GM23338 (cell line): ENCODE measurements around the gene NFKB1. TPM values are rescaled to one million over a fixed set of nuclear protein-coding genes. Genes with fewer than 3 reads are reported as not detected.

ENCODE experiments used
- ATAC-seq: fragments of 200-7000 bp; cut with Tn5 transposase; 3 replicates; pipeline ENCODE4 v1.9.1; 2020
- DNase-seq: peaks from one replicate; pipeline ENCODE4 v3.0.0-alpha.2; 2015; ENCODE audit warnings: low spot score
- H2AFZ ChIP-seq: fragments of 200-600 bp; sonication (generic); 2 replicates; pipeline ENCODE4 v1.8.0; 2016; ENCODE audit warnings: antibody characterized with exemption, mild to moderate bottlenecking, moderate library complexity
- H3F3A ChIP-seq: fragments of 200-600 bp; sonication (generic); replicated peaks from 2 replicates; pipeline ENCODE4 v1.8.0; 2017; ENCODE audit warnings: antibody characterized with exemption, mixed run types, low read depth
- H3K27ac ChIP-seq: fragments of 200-600 bp; sonication (generic); 2 replicates; pipeline ENCODE4 v1.6.1; 2016; ENCODE audit warnings: low read depth
- H3K27me3 ChIP-seq: fragments of 200-600 bp; sonication (generic); 2 replicates; pipeline ENCODE4 v1.8.0; 2016; ENCODE audit warnings: mild to moderate bottlenecking, mixed run types, moderate library complexity; ENCODE audit not compliant: insufficient read depth
- H3K36me3 ChIP-seq: fragments of 200-600 bp; sonication (generic); 2 replicates; pipeline ENCODE4 v1.8.0; 2016; ENCODE audit warnings: mild to moderate bottlenecking; ENCODE audit not compliant: insufficient read depth
- H3K4me1 ChIP-seq: fragments of 200-600 bp; sonication (generic); 2 replicates; pipeline ENCODE4 v1.8.0; 2016; ENCODE audit warnings: mild to moderate bottlenecking, moderate library complexity; ENCODE audit not compliant: insufficient read depth
- H3K4me2 ChIP-seq: fragments of 200-600 bp; sonication (generic); 2 replicates; pipeline ENCODE4 v1.7.1; 2017; ENCODE audit warnings: mixed run types
- H3K4me3 ChIP-seq: fragments of 200-600 bp; sonication (generic); 2 replicates; pipeline ENCODE4 v1.6.1; 2016; ENCODE audit warnings: mixed run types
- H3K79me2 ChIP-seq: fragments of 200-600 bp; sonication (generic); replicated peaks from 2 replicates; pipeline ENCODE4 v1.8.0; 2017; ENCODE audit warnings: mild to moderate bottlenecking; ENCODE audit not compliant: insufficient read depth
- H3K9me2 ChIP-seq: fragments of 200-600 bp; sonication (generic); 2 replicates; pipeline ENCODE4 v1.8.0; 2017; ENCODE audit not compliant: insufficient read depth
- H4K20me1 ChIP-seq: fragments of 200-600 bp; sonication (generic); replicated peaks from 2 replicates; pipeline ENCODE4 v1.8.0; 2017; ENCODE audit warnings: mild to moderate bottlenecking; ENCODE audit not compliant: insufficient read depth
- H3K27ac Mint-ChIP-seq: 2 replicates; pipeline ENCODE4 v1.8.0; 2020; ENCODE audit warnings: inconsistent platforms, mild to moderate bottlenecking, moderate library complexity, mixed read lengths
- H3K27me3 Mint-ChIP-seq: 3 replicates; pipeline ENCODE4 v1.8.0; 2022; ENCODE audit warnings: low read depth, mild to moderate bottlenecking, moderate library complexity, mixed read lengths, inconsistent platforms; ENCODE audit not compliant: insufficient read depth, poor library complexity
- H3K36me3 Mint-ChIP-seq: 3 replicates; pipeline ENCODE4 v1.8.0; 2021; ENCODE audit warnings: low read depth, mild to moderate bottlenecking, inconsistent platforms, moderate library complexity, mixed read lengths
- H3K4me1 Mint-ChIP-seq: 3 replicates; pipeline ENCODE4 v1.8.0; 2020; ENCODE audit warnings: mild to moderate bottlenecking, inconsistent platforms, mixed read lengths
- H3K4me3 Mint-ChIP-seq: 3 replicates; pipeline ENCODE4 v1.8.0; 2021; ENCODE audit warnings: moderate library complexity, mild to moderate bottlenecking, inconsistent platforms, mixed read lengths
- H3K9me3 Mint-ChIP-seq: 3 replicates; pipeline ENCODE4 v1.8.0; 2020; ENCODE audit warnings: moderate library complexity, mild to moderate bottlenecking, inconsistent platforms, mixed read lengths
- CREB1 ChIP-seq: fragments of 250-450 bp; sonication (Bioruptor Pico); IDR thresholded peaks from 2 replicates; pipeline ENCODE4 v1.5.0; 2020; ENCODE audit warnings: low read depth, mild to moderate bottlenecking, moderate library complexity
- EZH2 ChIP-seq: fragments of 200-600 bp; sonication (generic); IDR thresholded peaks from one replicate; pipeline ENCODE4 v1.8.0; 2017; ENCODE audit warnings: antibody characterized with exemption, mild to moderate bottlenecking, low read depth; ENCODE audit not compliant: unreplicated experiment
- EZH2phosphoT487 ChIP-seq: fragments of 200-600 bp; sonication (generic); IDR thresholded peaks from one replicate; pipeline ENCODE4 v1.8.1; 2018; ENCODE audit warnings: antibody characterized with exemption; ENCODE audit not compliant: unreplicated experiment
- JUNB ChIP-seq: IDR thresholded peaks from one replicate; pipeline ENCODE4 v1.6.1; 2016; ENCODE audit warnings: antibody characterized with exemption; ENCODE audit not compliant: unreplicated experiment
- NANOG ChIP-seq: IDR thresholded peaks from 2 replicates; pipeline ENCODE4 v1.6.1; 2016; ENCODE audit warnings: antibody characterized with exemption, borderline replicate concordance
- POLR2AphosphoS5 ChIP-seq: IDR thresholded peaks from 2 replicates; pipeline ENCODE4 v1.6.1; 2016; ENCODE audit warnings: antibody characterized with exemption, low read depth
- STAT1 ChIP-seq: IDR thresholded peaks from one replicate; pipeline ENCODE4 v1.6.1; 2016; ENCODE audit warnings: antibody characterized with exemption; ENCODE audit not compliant: unreplicated experiment
- ZNF114 ChIP-seq: fragments of 250-450 bp; sonication (Bioruptor Pico); IDR thresholded peaks from 2 replicates; pipeline ENCODE4 v1.5.0; 2020; ENCODE audit warnings: mild to moderate bottlenecking, moderate library complexity
- ZNF331 ChIP-seq: fragments of 250-450 bp; sonication (Bioruptor Pico); IDR thresholded peaks from 2 replicates; pipeline ENCODE4 v1.5.0; 2020; ENCODE audit warnings: low read depth, mild to moderate bottlenecking, moderate library complexity
- polyA plus RNA-seq: library from polyadenylated mRNA; unstranded; fragments of >200 nt; fragmentation: Nextera tagmentation; extraction: Ambion mirVana; gene quantifications from 2 replicates; pipeline ENCODE4 v1.2.1, GENCODE V29; 2016
- total RNA-seq: library from RNA; depleted of rRNA; stranded (reverse); fragments of >200 nt; shearing (Covaris generic); gene quantifications from 2 replicates; pipeline ENCODE4 v1.2.3, GENCODE V29; 2014
- TF ChIP-seq, protein P1 (sequence below): fragments of 250-450 bp; sonication (Bioruptor Pico); IDR thresholded peaks from 2 replicates; pipeline ENCODE4 v1.5.0; 2020; ENCODE audit warnings: mild to moderate bottlenecking, moderate library complexity
- TF ChIP-seq, protein P2 (sequence below), 2 experiments: fragments of 200-600 bp in 1 of 2; sonication (generic) in 1 of 2; conservative IDR thresholded peaks; 2 replicates each; pipeline versions ENCODE4 v1.5.1 to v1.6.1; 2016 to 2017; ENCODE audit warnings: antibody characterized with exemption in 2 of 2, low read depth in 2 of 2, mild to moderate bottlenecking in 2 of 2, moderate library complexity in 1 of 2
- TF ChIP-seq, protein P3 (sequence below): IDR thresholded peaks from 2 replicates; pipeline ENCODE4 v1.6.1; 2016; ENCODE audit warnings: antibody characterized with exemption
- TF ChIP-seq, protein P4 (sequence below): IDR thresholded peaks from one replicate; pipeline ENCODE4 v1.6.1; 2018; ENCODE audit warnings: antibody characterized with exemption; ENCODE audit not compliant: unreplicated experiment

Gene NFKB1
- total and polyA plus RNA-seq, 2 experiments from 2014 or later, result 0.82 to 4.6 TPM

DNA sequence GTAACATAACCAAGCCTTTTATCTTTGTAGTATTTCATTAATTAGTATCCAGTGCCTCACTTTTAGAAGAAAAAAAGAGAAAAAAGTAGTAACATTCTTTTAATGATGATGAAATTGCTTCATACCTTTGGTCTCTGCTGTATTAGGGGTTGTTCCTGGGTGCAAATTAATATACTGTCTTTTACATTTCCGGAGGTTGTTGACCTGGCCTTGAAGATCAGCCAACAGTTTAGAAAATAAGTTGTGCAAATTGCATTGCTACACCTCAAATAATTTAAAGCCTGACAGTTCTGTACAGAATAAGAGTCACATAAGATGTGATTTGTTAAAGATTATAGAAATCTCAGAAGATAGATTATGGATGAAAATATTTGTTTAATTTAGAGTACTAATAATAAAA is 3.8 kb downstream of the NFKB1 start:
- H3K79me2 ChIP-seq, result no peaks in the 10 kb centered on the region
- no peak overlapping the region for H3K4me3 Mint-ChIP-seq
- no peak overlapping the region for H3K27ac Mint-ChIP-seq
- peaks cover 14% of the 10 kb centered on the region for H3K27me3 ChIP-seq
- no peak overlapping the region for H3K4me3 ChIP-seq
- H3K9me2 ChIP-seq, result no peaks in the 10 kb centered on the region
- no peaks in the 10 kb centered on the region for H3K36me3 ChIP-seq
- no peaks in the 10 kb centered on the region; the same call in 2 of the 3 replicates for H3K36me3 Mint-ChIP-seq
- H3F3A ChIP-seq, result no peaks in the 10 kb centered on the region
- no peak overlapping the region for H3K27ac ChIP-seq
- TF ChIP-seq, protein P1, sequence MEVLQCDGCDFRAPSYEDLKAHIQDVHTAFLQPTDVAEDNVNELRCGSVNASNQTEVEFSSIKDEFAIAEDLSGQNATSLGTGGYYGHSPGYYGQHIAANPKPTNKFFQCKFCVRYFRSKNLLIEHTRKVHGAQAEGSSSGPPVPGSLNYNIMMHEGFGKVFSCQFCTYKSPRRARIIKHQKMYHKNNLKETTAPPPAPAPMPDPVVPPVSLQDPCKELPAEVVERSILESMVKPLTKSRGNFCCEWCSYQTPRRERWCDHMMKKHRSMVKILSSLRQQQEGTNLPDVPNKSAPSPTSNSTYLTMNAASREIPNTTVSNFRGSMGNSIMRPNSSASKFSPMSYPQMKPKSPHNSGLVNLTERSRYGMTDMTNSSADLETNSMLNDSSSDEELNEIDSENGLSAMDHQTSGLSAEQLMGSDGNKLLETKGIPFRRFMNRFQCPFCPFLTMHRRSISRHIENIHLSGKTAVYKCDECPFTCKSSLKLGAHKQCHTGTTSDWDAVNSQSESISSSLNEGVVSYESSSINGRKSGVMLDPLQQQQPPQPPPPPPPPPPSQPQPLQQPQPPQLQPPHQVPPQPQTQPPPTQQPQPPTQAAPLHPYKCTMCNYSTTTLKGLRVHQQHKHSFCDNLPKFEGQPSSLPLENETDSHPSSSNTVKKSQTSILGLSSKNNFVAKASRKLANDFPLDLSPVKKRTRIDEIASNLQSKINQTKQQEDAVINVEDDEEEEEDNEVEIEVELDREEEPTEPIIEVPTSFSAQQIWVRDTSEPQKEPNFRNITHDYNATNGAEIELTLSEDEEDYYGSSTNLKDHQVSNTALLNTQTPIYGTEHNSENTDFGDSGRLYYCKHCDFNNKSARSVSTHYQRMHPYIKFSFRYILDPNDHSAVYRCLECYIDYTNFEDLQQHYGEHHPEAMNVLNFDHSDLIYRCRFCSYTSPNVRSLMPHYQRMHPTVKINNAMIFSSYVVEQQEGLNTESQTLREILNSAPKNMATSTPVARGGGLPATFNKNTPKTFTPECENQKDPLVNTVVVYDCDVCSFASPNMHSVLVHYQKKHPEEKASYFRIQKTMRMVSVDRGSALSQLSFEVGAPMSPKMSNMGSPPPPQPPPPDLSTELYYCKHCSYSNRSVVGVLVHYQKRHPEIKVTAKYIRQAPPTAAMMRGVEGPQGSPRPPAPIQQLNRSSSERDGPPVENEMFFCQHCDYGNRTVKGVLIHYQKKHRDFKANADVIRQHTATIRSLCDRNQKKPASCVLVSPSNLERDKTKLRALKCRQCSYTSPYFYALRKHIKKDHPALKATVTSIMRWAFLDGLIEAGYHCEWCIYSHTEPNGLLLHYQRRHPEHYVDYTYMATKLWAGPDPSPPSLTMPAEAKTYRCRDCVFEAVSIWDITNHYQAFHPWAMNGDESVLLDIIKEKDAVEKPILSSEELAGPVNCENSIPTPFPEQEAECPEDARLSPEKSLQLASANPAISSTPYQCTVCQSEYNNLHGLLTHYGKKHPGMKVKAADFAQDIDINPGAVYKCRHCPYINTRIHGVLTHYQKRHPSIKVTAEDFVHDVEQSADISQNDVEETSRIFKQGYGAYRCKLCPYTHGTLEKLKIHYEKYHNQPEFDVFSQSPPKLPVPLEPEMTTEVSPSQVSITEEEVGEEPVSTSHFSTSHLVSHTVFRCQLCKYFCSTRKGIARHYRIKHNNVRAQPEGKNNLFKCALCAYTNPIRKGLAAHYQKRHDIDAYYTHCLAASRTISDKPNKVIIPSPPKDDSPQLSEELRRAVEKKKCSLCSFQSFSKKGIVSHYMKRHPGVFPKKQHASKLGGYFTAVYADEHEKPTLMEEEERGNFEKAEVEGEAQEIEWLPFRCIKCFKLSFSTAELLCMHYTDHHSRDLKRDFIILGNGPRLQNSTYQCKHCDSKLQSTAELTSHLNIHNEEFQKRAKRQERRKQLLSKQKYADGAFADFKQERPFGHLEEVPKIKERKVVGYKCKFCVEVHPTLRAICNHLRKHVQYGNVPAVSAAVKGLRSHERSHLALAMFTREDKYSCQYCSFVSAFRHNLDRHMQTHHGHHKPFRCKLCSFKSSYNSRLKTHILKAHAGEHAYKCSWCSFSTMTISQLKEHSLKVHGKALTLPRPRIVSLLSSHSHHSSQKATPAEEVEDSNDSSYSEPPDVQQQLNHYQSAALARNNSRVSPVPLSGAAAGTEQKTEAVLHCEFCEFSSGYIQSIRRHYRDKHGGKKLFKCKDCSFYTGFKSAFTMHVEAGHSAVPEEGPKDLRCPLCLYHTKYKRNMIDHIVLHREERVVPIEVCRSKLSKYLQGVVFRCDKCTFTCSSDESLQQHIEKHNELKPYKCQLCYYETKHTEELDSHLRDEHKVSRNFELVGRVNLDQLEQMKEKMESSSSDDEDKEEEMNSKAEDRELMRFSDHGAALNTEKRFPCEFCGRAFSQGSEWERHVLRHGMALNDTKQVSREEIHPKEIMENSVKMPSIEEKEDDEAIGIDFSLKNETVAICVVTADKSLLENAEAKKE (CRISPR knock-in tag), result no peak
- TF ChIP-seq POLR2AphosphoS5 (no peak), EZH2phosphoT487 (no peak), CREB1 (CRISPR knock-in tag) (no peak), ZNF114 (CRISPR knock-in tag) (no peak), NANOG (no peak), EZH2 (no peak), STAT1 (no peak), ZNF331 (no peak), JUNB (no peak)
- TF ChIP-seq, protein P2, sequence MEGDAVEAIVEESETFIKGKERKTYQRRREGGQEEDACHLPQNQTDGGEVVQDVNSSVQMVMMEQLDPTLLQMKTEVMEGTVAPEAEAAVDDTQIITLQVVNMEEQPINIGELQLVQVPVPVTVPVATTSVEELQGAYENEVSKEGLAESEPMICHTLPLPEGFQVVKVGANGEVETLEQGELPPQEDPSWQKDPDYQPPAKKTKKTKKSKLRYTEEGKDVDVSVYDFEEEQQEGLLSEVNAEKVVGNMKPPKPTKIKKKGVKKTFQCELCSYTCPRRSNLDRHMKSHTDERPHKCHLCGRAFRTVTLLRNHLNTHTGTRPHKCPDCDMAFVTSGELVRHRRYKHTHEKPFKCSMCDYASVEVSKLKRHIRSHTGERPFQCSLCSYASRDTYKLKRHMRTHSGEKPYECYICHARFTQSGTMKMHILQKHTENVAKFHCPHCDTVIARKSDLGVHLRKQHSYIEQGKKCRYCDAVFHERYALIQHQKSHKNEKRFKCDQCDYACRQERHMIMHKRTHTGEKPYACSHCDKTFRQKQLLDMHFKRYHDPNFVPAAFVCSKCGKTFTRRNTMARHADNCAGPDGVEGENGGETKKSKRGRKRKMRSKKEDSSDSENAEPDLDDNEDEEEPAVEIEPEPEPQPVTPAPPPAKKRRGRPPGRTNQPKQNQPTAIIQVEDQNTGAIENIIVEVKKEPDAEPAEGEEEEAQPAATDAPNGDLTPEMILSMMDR (conservative IDR thresholded peaks at IDR 0.05; ENCODE audit: low read depth in 2 of 2), result no peak
- TF ChIP-seq, protein P3, sequence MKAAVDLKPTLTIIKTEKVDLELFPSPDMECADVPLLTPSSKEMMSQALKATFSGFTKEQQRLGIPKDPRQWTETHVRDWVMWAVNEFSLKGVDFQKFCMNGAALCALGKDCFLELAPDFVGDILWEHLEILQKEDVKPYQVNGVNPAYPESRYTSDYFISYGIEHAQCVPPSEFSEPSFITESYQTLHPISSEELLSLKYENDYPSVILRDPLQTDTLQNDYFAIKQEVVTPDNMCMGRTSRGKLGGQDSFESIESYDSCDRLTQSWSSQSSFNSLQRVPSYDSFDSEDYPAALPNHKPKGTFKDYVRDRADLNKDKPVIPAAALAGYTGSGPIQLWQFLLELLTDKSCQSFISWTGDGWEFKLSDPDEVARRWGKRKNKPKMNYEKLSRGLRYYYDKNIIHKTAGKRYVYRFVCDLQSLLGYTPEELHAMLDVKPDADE, result no peak
- TF ChIP-seq, protein P4, sequence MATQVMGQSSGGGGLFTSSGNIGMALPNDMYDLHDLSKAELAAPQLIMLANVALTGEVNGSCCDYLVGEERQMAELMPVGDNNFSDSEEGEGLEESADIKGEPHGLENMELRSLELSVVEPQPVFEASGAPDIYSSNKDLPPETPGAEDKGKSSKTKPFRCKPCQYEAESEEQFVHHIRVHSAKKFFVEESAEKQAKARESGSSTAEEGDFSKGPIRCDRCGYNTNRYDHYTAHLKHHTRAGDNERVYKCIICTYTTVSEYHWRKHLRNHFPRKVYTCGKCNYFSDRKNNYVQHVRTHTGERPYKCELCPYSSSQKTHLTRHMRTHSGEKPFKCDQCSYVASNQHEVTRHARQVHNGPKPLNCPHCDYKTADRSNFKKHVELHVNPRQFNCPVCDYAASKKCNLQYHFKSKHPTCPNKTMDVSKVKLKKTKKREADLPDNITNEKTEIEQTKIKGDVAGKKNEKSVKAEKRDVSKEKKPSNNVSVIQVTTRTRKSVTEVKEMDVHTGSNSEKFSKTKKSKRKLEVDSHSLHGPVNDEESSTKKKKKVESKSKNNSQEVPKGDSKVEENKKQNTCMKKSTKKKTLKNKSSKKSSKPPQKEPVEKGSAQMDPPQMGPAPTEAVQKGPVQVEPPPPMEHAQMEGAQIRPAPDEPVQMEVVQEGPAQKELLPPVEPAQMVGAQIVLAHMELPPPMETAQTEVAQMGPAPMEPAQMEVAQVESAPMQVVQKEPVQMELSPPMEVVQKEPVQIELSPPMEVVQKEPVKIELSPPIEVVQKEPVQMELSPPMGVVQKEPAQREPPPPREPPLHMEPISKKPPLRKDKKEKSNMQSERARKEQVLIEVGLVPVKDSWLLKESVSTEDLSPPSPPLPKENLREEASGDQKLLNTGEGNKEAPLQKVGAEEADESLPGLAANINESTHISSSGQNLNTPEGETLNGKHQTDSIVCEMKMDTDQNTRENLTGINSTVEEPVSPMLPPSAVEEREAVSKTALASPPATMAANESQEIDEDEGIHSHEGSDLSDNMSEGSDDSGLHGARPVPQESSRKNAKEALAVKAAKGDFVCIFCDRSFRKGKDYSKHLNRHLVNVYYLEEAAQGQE, result no peak
- H3K9me3 Mint-ChIP-seq, result no peaks in the 10 kb centered on the region; the same call in 2 of the 3 replicates
- H2AFZ ChIP-seq, result no peak overlapping the region
- peaks cover 4% of the 10 kb centered on the region; the same call in 1 of the 3 replicates for H3K4me1 Mint-ChIP-seq
- peaks cover 8% of the 10 kb centered on the region for H3K27me3 Mint-ChIP-seq
- no peaks in the 10 kb centered on the region for H4K20me1 ChIP-seq
- DNase-seq, result no peak
- peaks cover 6% of the 10 kb centered on the region; the same call in 1 of the 2 replicates for H3K4me1 ChIP-seq
- no peak overlapping the region for H3K4me2 ChIP-seq
- no peak for ATAC-seq
